ENCODE measurements around the gene PNPT1. TPM values are rescaled to one million over a fixed set of nuclear protein-coding genes. Genes with fewer than 3 reads are reported as not detected.
A peak's percentile ranks its signal among the peaks of the same experiment; 100 is the strongest.

Gene PNPT1
- total RNA-seq, 1 donor from 2014 or later, result 27.4 TPM

DNA sequence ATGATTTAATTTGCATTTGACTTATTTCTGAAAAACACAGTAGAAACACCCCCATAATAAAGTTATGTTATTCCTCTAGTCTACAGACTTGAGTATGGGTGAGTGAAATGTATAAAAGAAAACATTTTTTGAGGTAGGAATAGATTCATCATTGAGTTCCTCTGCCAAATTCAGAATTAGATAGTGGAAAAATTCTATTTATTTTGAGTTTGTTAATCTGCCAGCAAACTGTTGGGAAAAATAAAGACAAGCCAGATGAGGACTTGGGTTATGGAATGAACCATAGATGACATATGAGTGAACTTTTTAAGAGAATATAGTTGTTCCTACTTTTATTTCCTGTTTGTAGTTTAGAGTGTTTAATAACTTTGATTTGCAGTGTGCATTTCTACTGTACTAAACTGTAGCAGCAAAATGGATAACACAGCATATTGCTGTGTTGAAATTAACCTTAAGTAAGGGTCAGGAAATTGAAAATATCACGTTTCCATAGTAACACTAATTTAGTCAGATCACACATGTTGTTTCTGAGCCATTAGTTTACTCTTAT lies 35.6 kb upstream of the PNPT1 start:
- intact Hi-C loops (cut with micrococcal nuclease), result no loop called here
- no peak for DNase-seq
- Histone ChIP-seq H3K27ac (replicated peaks) (no peak overlapping the region), H3K27me3 (ENCODE audit: low read depth) (peaks cover 28% of the 10 kb centered on the region), H3K4me1 (no peaks in the 10 kb centered on the region), H3K36me3 (no peaks in the 10 kb centered on the region), H3K4me3 (no peak overlapping the region), H3K9me3 (replicated peaks) (no peaks in the 10 kb centered on the region)
- no peak for TF ChIP-seq CTCF (IDR thresholded peaks at IDR 0.05; ENCODE audit: borderline replicate concordance)

GRCh38 chr2:55721596-55722215 lies 28.1 kb upstream of the PNPT1 start:
- H3K4me1 ChIP-seq, result no peaks in the 10 kb centered on the region
- H3K27me3 ChIP-seq (ENCODE audit: low read depth), result peaks cover 25% of the 10 kb centered on the region
- DNase-seq, result no peak
- no peak overlapping the region for H3K27ac ChIP-seq (replicated peaks)
- no peak overlapping the region for H3K4me3 ChIP-seq
- H3K9me3 ChIP-seq (replicated peaks), result no peaks in the 10 kb centered on the region
- H3K36me3 ChIP-seq, result no peaks in the 10 kb centered on the region
- no peak for TF ChIP-seq CTCF (IDR thresholded peaks at IDR 0.05; ENCODE audit: borderline replicate concordance)
- intact Hi-C loops (cut with micrococcal nuclease), result no loop called here

- Histone ChIP-seq H3K4me1 (no peaks in the 10 kb centered on the region), H3K36me3 (no peaks in the 10 kb centered on the region), H3K27me3 (ENCODE audit: low read depth) (peaks cover 15% of the 10 kb centered on the region), H3K27ac (replicated peaks) (no peak overlapping the region), H3K9me3 (replicated peaks) (no peaks in the 10 kb centered on the region), H3K4me3 (no peak overlapping the region)
- no peak for TF ChIP-seq CTCF (IDR thresholded peaks at IDR 0.05; ENCODE audit: borderline replicate concordance)
- intact Hi-C loops (cut with micrococcal nuclease), result no loop called here
- DNase-seq, result no peak
Observed at GRCh38 chr2:55720417-55720816, 26.8 kb upstream of the PNPT1 start.

GRCh38 chr2:55719852-55720251 lies 26.2 kb upstream of the PNPT1 start:
- no peaks in the 10 kb centered on the region for H3K36me3 ChIP-seq
- no peak for TF ChIP-seq CTCF (IDR thresholded peaks at IDR 0.05; ENCODE audit: borderline replicate concordance)
- H3K9me3 ChIP-seq (replicated peaks), result no peaks in the 10 kb centered on the region
- H3K27ac ChIP-seq (replicated peaks), result no peak overlapping the region
- DNase-seq, result no peak
- no peaks in the 10 kb centered on the region for H3K4me1 ChIP-seq
- no peak overlapping the region for H3K4me3 ChIP-seq
- intact Hi-C loops (cut with micrococcal nuclease), result loop anchor here (5.0 to 10.0 kb wide), 2 partner anchors 295 to 1797 kb away; no protein-coding TSS in a partner anchor
- peaks cover 12% of the 10 kb centered on the region for H3K27me3 ChIP-seq (ENCODE audit: low read depth)

- DNase-seq, result no peak
- H3K9me3 ChIP-seq (replicated peaks), result no peaks in the 10 kb centered on the region
- H3K27ac ChIP-seq (replicated peaks), result no peak overlapping the region
- TF ChIP-seq CTCF (IDR thresholded peaks at IDR 0.05; ENCODE audit: borderline replicate concordance), result peak; percentile 84
- H3K36me3 ChIP-seq, result no peaks in the 10 kb centered on the region
- intact Hi-C loops (cut with micrococcal nuclease), result loop anchor here (5.0 to 10.0 kb wide), 2 partner anchors 296 to 1799 kb away; no protein-coding TSS in a partner anchor
- no peaks in the 10 kb centered on the region for H3K4me1 ChIP-seq
- peaks cover 5% of the 10 kb centered on the region for H3K27me3 ChIP-seq (ENCODE audit: low read depth)
- no peak overlapping the region for H3K4me3 ChIP-seq
Observed at GRCh38 chr2:55718165-55719008, 24.7 kb upstream of the PNPT1 start.

All from left ventricle myocardium inferior (tissue), 1 donor.